Left kidney (tissue), 2 donors: ENCODE measurements around the gene HELZ2. TPM values are rescaled to one million over a fixed set of nuclear protein-coding genes. Genes with fewer than 3 reads are reported as not detected.

Source experiments
- DNase-seq: peaks from one replicate; pipeline ENCODE4 v3.0.0-alpha.2; 2013
- polyA plus RNA-seq: library from polyadenylated mRNA; unstranded; fragments of 120-200 nt; gene quantifications from one replicate; pipeline ENCODE4 v1.2.1, GENCODE V29; 2013; ENCODE audit not compliant: insufficient read length

The HELZ2 gene
- polyA plus RNA-seq, 1 donor, result 11.8 TPM

DNA sequence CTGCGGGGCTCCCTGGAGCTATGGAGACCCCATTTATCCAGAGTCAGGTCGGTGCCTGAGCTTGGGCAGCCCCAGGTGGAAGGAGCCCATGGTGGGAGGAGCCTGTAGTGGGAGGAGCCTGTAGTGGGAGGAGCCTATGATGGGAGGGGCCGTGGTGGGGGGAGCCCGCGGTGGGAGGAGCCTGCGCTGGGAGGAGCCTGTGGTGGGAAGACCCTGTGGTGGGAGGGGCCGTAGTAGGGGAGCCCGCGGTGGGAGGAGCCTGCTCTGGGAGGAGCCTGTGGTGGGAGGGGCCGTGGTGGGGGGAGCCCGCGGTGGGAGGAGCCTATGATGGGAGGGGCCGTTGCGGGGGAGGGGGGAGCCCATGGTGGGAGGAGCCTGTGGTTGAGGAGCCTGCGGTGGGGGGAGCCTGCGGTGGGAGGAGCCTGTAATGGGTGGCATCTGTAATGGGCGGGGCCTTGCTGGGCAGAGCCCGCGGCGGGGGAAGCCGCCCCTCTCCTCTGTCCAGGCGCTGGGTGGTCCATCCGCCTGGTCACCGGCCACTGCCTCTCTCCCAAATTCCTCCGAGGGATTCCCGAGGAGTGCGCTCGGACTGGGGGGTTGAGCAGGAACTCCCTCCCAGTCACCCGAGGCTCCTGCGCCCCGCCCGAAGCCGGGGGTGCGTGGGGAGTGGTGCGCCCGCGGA lies 20.6 kb downstream of the HELZ2 start:
- DNase-seq, result no peak

GRCh38 chr20:63552481-63553249 lies 21.4 kb downstream of the HELZ2 start:
- DNase-seq, result no peak

DNA sequence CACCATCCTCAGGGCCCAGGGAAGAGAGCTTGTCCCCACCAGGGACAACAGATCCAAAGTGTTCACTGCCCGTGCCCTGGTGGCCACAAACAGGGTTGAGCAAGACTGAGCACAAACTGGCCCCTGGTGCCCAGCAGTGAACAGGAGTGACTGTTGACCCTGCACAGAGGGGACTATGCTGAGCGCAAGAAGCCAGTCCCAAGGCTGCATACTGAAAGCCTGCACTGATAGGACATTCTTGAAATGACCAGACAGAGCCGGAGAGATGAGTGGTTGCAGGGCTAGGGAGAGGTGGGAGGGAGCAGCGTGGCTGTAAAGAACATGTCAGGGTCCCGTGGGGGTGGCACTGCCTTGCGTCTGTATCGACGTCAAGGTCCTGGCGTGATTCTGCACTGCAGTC lies 23.0 kb downstream of the HELZ2 start:
- no peak for DNase-seq

- no peak for DNase-seq
Observed at GRCh38 chr20:63549679-63550282, 24.3 kb downstream of the HELZ2 start.

DNA sequence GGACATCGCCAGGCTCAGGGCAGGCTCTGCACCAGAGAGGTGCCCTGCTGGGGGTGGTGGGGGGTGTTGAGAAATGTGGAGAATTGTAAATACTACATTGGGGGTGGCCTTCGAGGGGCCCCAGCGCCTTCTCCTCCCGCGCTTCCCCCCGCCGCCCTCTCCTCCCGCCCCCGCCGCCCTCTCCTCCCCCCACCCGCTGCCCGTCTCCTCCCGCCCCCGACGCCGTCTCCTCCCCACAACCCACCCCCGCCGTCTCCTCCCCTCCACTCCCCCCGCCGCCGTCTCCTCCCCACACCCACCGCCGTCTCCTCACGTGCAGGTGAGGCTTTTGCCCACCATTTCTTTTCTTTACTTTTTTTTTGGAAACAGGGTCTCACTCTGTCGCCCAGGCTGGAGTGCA lies 25.0 kb downstream of the HELZ2 start:
- DNase-seq, result no peak

DNA sequence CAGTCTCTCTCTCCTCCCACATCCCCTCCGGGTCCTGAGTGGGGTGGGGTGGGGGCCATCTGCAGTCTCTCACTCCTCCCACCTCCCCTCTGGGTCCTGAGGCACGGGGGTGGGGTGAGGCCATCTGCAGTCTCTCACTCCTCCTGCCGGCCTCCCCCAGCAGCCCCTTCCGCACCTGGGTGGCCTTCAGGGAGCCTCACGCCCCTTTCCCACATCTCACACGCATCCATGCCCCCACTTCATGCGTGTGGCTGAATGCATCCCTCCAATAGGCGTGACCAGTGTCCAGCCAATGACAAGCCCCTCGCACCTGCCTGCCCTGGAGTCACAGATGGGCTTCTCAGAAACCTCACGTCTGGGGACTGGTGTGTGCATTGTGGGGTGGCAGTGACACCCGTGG lies 25.5 kb downstream of the HELZ2 start:
- DNase-seq, result no peak

- no peak for DNase-seq
Observed at GRCh38 chr20:63547725-63548480, 26.1 kb downstream of the HELZ2 start, which contains the start of gene SRMS. Gene SRMS (minus strand): TSS chr20:63547749. CDS start chr20:63547463, 286 bp downstream.

DNA sequence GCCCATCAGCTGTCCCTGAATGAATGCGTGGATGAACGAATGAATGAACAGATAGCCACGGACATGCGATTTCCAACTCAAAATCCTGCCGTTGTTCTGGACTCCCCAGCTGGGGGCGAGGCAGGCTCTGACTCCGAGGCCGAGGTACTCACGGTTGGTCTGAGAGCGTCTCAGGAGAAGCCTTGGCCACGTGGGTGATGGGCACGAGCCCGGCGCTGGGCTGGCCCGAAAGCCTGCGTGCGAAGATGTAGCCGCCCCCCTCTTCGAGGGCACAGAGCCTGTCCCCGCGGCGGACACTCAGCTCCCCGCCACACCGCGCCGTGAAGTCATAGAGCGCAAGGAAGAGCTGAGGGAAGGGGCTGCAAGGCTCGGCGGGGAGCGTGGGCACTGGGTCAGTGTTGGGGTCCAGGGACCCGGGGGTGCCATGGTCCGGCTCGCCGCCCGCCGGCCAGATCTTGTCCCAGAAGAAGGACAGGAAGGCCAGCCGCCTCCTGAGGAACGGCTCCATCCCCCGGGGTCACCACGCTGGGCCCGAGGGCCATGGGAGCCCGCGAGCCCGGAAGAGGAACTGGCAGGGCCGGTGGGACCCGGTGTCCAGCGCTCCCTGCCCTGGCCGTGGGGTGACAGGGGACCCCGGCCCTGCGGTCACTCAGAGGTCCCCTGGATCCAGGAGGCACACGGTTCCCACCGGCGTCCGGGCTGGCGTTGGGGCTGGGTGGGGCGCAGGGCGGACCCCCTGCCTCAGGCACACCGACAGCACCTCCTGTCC lies 26.9 kb downstream of the HELZ2 start:
- no peak for DNase-seq

DNA sequence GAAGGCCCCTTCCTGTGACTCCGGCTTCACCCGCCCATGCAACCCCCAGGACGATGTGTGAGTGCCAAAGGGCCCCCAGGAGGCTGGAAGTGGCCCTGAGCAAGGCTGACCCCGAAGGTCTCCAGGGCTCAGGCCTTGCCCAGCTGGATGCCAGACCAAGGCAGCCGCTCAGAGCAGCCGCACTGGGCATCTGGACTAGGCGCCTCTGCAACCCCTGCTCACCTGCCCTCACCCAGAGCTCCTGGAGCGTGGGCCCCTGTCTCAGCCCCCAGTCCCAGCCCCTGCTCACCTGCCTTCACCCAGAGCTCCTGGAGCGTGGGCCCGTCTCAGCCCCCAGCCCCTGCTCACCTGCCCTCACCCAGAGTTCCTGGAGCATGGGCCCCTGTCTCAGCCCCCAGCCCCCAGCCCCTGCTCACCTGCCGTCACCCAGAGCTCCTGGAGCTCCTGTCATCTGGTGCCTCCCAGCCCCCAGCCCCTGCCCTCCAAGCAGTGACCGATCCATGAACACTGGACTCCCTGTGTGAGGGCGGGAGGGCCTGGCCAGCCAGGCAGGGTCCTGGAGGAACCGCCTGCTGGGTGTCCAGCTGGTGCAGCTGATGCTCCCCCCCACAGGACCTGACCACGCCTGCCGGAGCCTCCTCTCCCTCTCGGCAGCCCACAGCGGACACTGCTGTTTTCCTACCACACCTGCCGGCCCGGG lies 27.6 kb downstream of the HELZ2 start:
- DNase-seq, result no peak

DNA sequence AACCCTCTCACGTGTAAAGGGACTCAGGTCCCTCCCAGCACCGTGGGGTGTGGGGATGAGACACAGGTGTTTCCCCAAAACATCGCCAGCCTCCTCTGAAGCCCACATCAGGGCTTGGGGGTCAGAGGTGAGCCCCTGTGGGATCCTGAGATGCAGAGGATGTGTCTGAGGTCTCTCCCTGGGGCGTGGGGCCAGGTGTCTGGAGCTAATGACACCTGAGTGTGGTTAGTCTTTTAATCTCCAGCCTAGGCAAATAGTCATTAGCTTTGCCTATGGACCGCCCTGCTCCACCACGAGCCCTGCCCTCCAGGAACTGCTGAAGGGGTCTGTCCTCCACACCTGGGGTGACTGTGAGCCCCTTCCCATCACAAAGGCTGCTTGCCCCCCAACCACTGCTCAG lies 28.2 kb downstream of the HELZ2 start:
- no peak for DNase-seq

DNA sequence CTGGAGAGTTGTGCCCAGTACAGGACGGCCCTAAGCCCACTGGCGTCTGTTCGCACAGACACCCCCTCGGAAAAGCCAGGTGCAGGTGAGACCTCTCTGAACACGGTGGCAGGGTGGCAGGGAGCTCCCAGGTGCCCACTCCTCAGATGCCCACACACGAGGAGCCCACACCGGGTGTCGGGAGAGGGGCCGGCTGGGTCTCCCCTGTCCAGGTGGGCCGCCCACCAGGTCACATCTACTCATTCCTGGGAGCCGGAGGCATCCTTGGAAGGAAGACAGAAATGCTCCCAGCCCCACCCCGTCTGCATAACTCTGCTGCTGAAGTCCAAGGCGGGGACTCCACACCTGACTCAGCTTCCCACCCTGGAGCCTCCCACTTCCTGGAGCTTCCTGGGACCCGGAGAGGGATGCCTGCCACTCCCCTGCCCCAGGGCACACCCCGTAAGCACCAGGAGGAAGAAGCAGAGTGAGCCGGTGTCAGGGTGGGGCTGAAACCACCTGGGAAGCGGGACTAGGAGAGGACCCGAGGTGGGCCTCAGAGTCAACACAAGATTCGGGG lies 29.0 kb downstream of the HELZ2 start:
- DNase-seq, result no peak

- no peak for DNase-seq
Observed at GRCh38 chr20:63544241-63544957, 29.6 kb downstream of the HELZ2 start.

GRCh38 chr20:63543733-63544132 lies 30.3 kb downstream of the HELZ2 start:
- DNase-seq, result no peak

GRCh38 chr20:63543131-63543530 lies 30.9 kb downstream of the HELZ2 start:
- DNase-seq, result no peak

GRCh38 chr20:63542696-63543095 lies 31.3 kb downstream of the HELZ2 start:
- no peak for DNase-seq

DNA sequence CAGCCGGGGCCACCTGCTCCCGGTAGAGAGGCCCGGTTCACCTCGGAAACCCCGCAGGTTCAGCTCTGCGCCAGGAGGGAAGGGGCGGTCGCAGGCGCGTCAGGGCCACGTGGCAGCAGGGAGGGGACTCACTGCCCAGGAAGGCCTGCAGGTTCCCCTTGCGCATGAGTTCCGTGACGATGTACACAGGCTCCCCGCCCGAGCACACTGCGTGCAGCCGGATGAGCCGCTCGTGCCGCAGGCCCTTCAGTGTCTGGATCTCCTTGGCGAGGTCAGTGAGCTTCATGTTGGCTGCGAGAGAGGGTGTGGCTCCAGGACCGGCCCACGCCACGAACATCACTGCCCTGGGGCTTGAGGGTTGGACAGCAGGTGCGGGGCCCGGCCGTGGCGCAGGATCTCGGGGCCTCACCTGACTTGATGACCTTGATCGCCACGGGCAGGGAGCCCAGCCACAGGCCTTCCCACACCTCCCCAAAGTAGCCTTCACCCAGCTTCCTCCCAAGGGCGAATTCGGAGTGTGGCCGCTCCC lies 31.9 kb downstream of the HELZ2 start:
- no peak for DNase-seq

DNA sequence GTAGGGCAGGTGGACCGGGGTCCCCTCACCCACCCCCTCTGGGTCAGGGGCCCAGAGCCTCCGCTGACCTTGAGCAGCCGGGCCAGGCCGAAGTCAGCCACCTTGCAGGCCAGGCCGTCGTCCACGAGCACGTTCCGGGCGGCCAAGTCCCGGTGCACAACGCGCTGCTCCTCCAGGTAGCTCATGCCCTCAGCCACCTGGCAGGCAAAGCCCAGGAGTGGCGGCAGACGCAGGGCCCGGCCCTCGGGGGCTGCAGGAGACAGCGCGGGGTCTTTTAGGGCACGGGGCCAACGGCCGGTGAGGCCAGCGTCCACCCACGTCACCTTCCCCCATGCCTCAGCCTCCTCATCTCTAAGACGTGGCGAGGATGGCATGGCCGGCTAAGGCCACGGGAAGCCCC lies 32.7 kb downstream of the HELZ2 start:
- no peak for DNase-seq

DNA sequence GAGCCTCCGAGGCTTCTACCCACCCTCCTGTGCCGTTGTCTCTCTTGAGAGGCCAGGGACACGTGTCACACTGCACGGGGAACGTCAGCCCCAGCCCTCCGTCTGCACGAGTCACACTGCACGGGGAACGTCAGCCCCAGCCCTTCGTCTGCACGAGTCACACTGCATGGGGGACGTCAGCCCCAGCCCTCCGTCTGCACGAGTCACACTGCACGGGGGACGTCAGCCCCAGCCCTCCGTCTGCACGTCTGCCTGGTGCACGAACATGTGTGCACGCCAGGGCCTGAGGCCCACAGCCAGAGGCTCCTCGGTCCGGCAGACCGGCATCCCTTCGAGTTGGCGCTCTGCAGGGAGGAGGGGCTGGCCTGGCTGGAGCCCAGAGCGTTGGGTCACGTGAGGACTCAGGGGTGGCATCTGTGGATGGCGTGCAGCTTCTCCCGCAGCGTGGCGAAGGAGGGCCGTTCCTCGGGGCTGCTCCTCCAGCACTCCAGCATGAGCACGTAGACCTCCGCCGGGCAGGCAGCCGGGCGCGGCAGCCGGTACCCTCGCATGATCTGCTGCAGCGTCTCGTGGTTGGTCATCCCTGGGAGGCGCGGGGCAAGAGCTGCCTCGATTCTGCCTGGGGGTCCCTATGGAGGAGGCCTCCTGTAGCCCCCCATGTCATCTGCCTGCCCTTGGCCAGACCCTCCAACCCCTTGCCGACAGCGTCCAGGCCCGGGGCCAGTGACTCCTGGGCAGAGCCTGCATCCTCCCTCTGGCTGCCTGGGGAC lies 33.4 kb downstream of the HELZ2 start:
- no peak for DNase-seq
